GM06990 (cell line): ENCODE results near the gene AKR1D1.
"Not testable (repeated sequence)": the region's sequence is repeated elsewhere in the genome, so short reads cannot be mapped to it uniquely, and the experiment has no call there.

Source experiments
- DNase-seq: peaks from one replicate; pipeline ENCODE4 v3.0.0-alpha.2; 2011; ENCODE audit not compliant: insufficient read length; ENCODE audit errors: extremely low read depth
- H3K27me3 ChIP-seq: replicated peaks from 2 replicates; pipeline ENCODE4 v1.6.0; 2011; ENCODE audit warnings: low read length; ENCODE audit not compliant: control insufficient read depth, insufficient read depth
- H3K36me3 ChIP-seq: 2 replicates; pipeline ENCODE4 v1.5.1; 2011; ENCODE audit warnings: low read length; ENCODE audit not compliant: control insufficient read depth, insufficient read depth
- H3K4me3 ChIP-seq: replicated peaks from 2 replicates; pipeline ENCODE4 v1.5.1; 2011; ENCODE audit warnings: low read depth, mild to moderate bottlenecking, control low read depth, low read length
- TF ChIP-seq, protein P1 (sequence below): IDR thresholded peaks from 2 replicates; pipeline ENCODE4 v1.5.1; 2011; ENCODE audit warnings: low read length, control low read depth, mild to moderate bottlenecking, inconsistent platforms; ENCODE audit not compliant: insufficient read depth, poor library complexity, severe bottlenecking

AKR1D1 gene

DNA sequence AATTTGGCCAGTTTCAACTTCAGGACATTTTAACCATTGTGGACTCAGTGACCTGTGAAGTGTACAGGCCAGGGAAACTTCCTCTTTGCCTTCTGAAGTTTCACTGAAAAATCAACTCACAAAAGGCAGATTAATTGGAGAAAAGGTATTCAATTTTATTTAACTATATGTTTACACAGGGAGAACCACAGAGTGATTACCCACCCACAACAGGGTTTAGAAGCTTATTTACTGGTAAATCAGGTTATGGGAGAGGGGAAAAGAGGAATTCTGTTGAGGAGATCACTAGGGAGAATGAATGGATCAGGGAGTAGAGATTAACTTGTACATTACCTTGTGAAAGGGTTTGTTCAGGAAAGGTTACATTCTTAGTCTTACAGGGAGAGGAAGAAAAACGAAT is 1.7 kb upstream of the AKR1D1 start:
- no peak for DNase-seq
- H3K27me3 ChIP-seq, result no peaks in the 10 kb centered on the region
- TF ChIP-seq, protein P1, sequence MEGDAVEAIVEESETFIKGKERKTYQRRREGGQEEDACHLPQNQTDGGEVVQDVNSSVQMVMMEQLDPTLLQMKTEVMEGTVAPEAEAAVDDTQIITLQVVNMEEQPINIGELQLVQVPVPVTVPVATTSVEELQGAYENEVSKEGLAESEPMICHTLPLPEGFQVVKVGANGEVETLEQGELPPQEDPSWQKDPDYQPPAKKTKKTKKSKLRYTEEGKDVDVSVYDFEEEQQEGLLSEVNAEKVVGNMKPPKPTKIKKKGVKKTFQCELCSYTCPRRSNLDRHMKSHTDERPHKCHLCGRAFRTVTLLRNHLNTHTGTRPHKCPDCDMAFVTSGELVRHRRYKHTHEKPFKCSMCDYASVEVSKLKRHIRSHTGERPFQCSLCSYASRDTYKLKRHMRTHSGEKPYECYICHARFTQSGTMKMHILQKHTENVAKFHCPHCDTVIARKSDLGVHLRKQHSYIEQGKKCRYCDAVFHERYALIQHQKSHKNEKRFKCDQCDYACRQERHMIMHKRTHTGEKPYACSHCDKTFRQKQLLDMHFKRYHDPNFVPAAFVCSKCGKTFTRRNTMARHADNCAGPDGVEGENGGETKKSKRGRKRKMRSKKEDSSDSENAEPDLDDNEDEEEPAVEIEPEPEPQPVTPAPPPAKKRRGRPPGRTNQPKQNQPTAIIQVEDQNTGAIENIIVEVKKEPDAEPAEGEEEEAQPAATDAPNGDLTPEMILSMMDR, result no peak
- no peak overlapping the region for H3K4me3 ChIP-seq
- no peaks in the 10 kb centered on the region for H3K36me3 ChIP-seq

DNA sequence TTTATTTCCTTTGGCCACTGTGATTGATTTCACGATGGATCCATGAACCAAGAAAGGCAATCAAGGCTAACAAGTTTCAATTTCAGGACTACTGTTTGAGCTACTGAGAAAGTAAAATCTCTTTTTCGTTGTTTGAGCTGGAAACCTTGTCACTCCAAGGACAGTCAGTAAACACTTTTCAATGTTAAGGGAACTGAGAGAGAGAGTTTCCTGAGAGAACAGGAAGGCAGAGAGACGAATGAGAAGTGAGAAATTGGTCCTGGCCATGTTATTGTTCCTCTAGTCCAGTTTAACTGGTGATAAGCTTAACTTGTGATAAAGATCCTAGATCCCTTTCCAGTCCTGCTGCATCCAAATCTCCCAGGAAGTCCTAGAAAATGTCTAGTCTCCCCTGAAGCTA is 909 bp upstream of the AKR1D1 start:
- no peak for DNase-seq
- Histone ChIP-seq H3K27me3 (no peaks in the 10 kb centered on the region), H3K4me3 (no peak overlapping the region), H3K36me3 (no peaks in the 10 kb centered on the region)
- TF ChIP-seq, protein P1, result no peak

DNA sequence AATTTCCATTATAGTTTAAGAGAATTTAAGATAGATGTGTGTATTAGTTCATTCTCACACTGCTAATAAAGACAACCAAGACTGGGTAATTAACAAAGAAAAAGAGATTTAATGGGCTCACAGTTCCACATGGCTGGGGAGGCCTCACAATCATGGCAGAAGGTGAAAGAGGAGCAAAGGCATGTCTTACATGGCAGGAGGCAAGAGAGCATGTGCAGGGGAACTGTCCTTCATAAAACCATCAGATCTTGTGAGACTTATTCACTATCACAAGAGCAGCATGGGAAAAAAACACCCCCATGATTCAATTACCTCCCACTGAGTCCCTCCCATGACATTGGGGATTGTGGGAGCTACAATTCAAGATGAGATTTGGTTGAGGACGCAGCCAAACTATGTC is 473 bp upstream of the AKR1D1 start:
- not testable (repeated sequence) for H3K36me3 ChIP-seq, H3K27me3 ChIP-seq, DNase-seq, H3K4me3 ChIP-seq

DNA sequence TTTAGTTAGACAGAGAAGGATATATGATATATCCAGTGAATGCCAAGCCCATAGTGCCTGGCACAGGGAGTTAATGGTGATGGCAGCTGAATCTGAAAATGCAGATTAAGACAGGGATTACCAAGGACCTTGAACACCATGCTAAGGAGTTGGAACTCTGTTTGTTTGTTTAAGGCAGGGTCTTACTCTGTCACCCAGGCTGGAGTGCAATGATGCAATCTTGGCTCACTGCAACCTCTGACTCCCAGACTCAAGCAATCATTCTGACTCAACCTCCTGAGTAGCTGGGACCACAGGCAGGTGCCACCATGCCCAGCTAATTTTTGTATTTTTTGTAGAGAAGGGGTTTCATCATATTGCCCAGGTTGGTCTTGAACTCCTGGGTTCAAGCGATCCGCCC is 1.6 kb downstream of the AKR1D1 start:
- Histone ChIP-seq H3K27me3 (no peaks in the 10 kb centered on the region), H3K36me3 (no peaks in the 10 kb centered on the region), H3K4me3 (no peak overlapping the region)
- TF ChIP-seq, protein P1, result no peak
- DNase-seq, result no peak

DNA sequence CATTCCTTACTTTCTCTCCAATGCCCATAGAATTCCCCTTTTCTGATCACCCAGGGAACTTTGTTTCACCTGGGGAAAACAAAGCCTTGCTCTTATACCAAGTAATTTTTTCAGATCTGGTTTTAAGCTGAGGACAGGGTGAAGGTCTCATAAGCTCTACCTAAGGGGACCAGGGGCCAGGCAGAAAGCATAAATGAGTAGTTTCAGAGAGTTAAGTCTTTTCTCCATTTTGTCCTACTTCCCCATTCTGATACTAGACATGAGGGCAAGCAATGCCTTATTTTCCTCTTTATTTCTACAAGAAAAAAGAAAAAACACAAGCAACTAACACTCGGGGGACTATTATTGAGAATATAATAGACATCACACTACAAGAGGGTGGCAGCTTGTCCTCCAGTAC is 2.9 kb downstream of the AKR1D1 start:
- Histone ChIP-seq H3K4me3 (no peak overlapping the region), H3K36me3 (no peaks in the 10 kb centered on the region), H3K27me3 (no peaks in the 10 kb centered on the region)
- DNase-seq, result no peak
- TF ChIP-seq, protein P1, result no peak

DNA sequence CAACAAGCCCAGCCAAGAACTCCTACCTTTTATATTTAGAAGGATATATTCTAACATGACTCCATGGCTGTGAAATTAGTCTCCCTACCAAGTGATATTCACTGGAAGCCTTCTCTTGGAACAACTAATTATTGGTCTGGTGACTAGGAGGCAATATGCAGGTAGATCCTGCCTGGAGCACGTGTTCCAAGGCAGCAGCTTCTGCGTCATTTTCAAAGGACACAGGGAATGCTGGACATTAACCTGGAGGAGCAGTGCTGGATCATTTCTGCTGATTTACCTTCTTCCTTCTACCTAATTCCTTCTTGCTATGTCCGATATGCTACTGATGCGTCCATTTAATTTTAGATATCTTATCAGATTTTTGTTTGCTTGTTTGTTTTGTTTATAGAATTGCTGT is 5.6 kb downstream of the AKR1D1 start:
- DNase-seq, result no peak
- Histone ChIP-seq H3K4me3 (no peak overlapping the region), H3K36me3 (no peaks in the 10 kb centered on the region), H3K27me3 (no peaks in the 10 kb centered on the region)
- TF ChIP-seq, protein P1, result no peak
